Gastrocnemius medialis (tissue), 4 donors: ENCODE results near the gene CABCOCO1.

Experiments
- POLR2A ChIP-seq, 2 donors: fragments of 450-650 bp; IDR thresholded peaks; one replicate each; pipeline ENCODE4 v1.6.1; 2017; ENCODE audit warnings: antibody characterized with exemption in 2 of 2, mild to moderate bottlenecking in 2 of 2, moderate library complexity in 2 of 2
- TF ChIP-seq, protein P1 (sequence below), 5 experiments: fragments of 450-650 bp in 3 of 5; fragments of 200-600 bp in 2 of 5; sonication (generic) in 2 of 5; IDR thresholded peaks in 4 of 5; conservative IDR thresholded peaks in 1 of 5; 1 replicate in 4 of 5; 2 replicates in 1 of 5; pipeline ENCODE4 v1.5.1; 2016 to 2019; ENCODE audit warnings: antibody characterized with exemption in 5 of 5, mild to moderate bottlenecking in 3 of 5, moderate library complexity in 3 of 5

DNA sequence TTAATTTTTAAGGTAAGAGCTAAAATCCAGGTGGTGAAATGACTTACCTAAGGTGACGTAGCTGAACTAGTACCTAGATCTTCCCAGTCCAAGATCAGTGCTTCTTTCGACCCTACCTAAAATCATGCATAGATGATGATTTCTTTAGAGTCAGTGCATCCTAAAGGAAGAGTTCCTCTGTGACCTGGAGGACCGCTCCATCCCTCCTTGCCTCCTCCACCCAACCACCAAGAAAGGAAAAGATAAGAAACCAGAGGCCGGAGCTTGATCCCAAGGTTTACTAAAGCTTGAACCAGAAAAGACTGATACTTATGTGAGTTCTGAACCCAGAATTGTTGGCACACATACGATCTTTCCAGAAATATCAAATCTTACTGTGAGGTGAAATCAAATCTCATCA, 101.8 kb downstream of the CABCOCO1 start:
- TF ChIP-seq, protein P1, sequence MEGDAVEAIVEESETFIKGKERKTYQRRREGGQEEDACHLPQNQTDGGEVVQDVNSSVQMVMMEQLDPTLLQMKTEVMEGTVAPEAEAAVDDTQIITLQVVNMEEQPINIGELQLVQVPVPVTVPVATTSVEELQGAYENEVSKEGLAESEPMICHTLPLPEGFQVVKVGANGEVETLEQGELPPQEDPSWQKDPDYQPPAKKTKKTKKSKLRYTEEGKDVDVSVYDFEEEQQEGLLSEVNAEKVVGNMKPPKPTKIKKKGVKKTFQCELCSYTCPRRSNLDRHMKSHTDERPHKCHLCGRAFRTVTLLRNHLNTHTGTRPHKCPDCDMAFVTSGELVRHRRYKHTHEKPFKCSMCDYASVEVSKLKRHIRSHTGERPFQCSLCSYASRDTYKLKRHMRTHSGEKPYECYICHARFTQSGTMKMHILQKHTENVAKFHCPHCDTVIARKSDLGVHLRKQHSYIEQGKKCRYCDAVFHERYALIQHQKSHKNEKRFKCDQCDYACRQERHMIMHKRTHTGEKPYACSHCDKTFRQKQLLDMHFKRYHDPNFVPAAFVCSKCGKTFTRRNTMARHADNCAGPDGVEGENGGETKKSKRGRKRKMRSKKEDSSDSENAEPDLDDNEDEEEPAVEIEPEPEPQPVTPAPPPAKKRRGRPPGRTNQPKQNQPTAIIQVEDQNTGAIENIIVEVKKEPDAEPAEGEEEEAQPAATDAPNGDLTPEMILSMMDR (IDR thresholded peaks at IDR 0.05 in 4 of 5, conservative IDR thresholded peaks at IDR 0.05 in 1 of 5) = no peak
- TF ChIP-seq POLR2A (IDR thresholded peaks at IDR 0.05) = no peak
